Measurements from ENCODE around the gene MTMR4.
A peak's percentile ranks its signal among the peaks of the same experiment; 100 is the strongest.

MTMR4 gene

GRCh38 chr17:58525239-58525638 is 10.8 kb upstream of the MTMR4 start:
- H3K27ac ChIP-seq, result no peak overlapping the region
- TF ChIP-seq CTCF (conservative IDR thresholded peaks at IDR 0.05), result no peak

GRCh38 chr17:58521680-58522079 is 7.2 kb upstream of the MTMR4 start:
- TF ChIP-seq CTCF (conservative IDR thresholded peaks at IDR 0.05), result no peak
- no peak overlapping the region for H3K27ac ChIP-seq

GRCh38 chr17:58520843-58521430 is 6.5 kb upstream of the MTMR4 start:
- no peak; the same call in 1 of the 2 replicates for TF ChIP-seq CTCF (conservative IDR thresholded peaks at IDR 0.05)

GRCh38 chr17:58517928-58518609 is 3.6 kb upstream of the MTMR4 start:
- no peak for TF ChIP-seq CTCF (conservative IDR thresholded peaks at IDR 0.05)

More at GRCh38 chr17:58520843-58521430, 6.5 kb upstream of the MTMR4 start:
- no peak overlapping the region for H3K27ac ChIP-seq

GRCh38 chr17:58517378-58517927 is 3.0 kb upstream of the MTMR4 start:
- no peak for TF ChIP-seq CTCF (conservative IDR thresholded peaks at IDR 0.05)

More at GRCh38 chr17:58517928-58518609, 3.6 kb upstream of the MTMR4 start:
- H3K27ac ChIP-seq, result peak overlapping the region; percentile 93

GRCh38 chr17:58516644-58517377 is 2.4 kb upstream of the MTMR4 start:
- no peak for TF ChIP-seq CTCF (conservative IDR thresholded peaks at IDR 0.05)

More at GRCh38 chr17:58517378-58517927, 3.0 kb upstream of the MTMR4 start:
- H3K27ac ChIP-seq, result peak overlapping the region; percentile 93

GRCh38 chr17:58515286-58515685 is 848 bp upstream of the MTMR4 start:
- H3K27ac ChIP-seq, result peak overlapping the region; percentile 88
- no peak for TF ChIP-seq CTCF (conservative IDR thresholded peaks at IDR 0.05)

More at GRCh38 chr17:58516644-58517377, 2.4 kb upstream of the MTMR4 start:
- peak overlapping the region; percentile 93 for H3K27ac ChIP-seq

All from VCaP (cell line).